NCI-H82 (cell line): ENCODE measurements around the gene FAM50B.
A peak's percentile ranks its signal among the peaks of the same experiment; 100 is the strongest.

Source experiments
- DNase-seq: peaks from one replicate; lab custom pipeline; 2025; lab: John Stamatoyannopoulos, UW

Gene FAM50B

GRCh38 chr6:3871939-3872338 is 22.8 kb downstream of the FAM50B start:
- DNase-seq: no peak

- no peak for DNase-seq
Observed at GRCh38 chr6:3872370-3872854, 23.2 kb downstream of the FAM50B start.

GRCh38 chr6:3873051-3873450 is 23.9 kb downstream of the FAM50B start:
- peak; percentile 28 for DNase-seq

- no peak for DNase-seq
Observed at GRCh38 chr6:3874069-3874468, 24.9 kb downstream of the FAM50B start.

- DNase-seq: no peak
Observed at GRCh38 chr6:3875486-3875885, 26.3 kb downstream of the FAM50B start.

GRCh38 chr6:3876101-3876500 is 26.9 kb downstream of the FAM50B start:
- no peak for DNase-seq

GRCh38 chr6:3876866-3877265 is 27.7 kb downstream of the FAM50B start:
- no peak for DNase-seq

GRCh38 chr6:3878048-3878666 is 29.0 kb downstream of the FAM50B start:
- DNase-seq: no peak

GRCh38 chr6:3879194-3879952 is 30.2 kb downstream of the FAM50B start:
- no peak for DNase-seq

GRCh38 chr6:3881711-3882421 is 32.7 kb downstream of the FAM50B start:
- DNase-seq: no peak

- no peak for DNase-seq
Observed at GRCh38 chr6:3882431-3882830, 33.3 kb downstream of the FAM50B start.

GRCh38 chr6:3882866-3883265 is 33.7 kb downstream of the FAM50B start:
- DNase-seq: no peak

GRCh38 chr6:3884007-3884745 is 35.0 kb downstream of the FAM50B start:
- no peak for DNase-seq

GRCh38 chr6:3885262-3886036 is 36.3 kb downstream of the FAM50B start:
- peak; percentile 67 for DNase-seq

GRCh38 chr6:3887150-3887700 is 38.1 kb downstream of the FAM50B start:
- no peak for DNase-seq

GRCh38 chr6:3888153-3888957 is 39.2 kb downstream of the FAM50B start:
- no peak for DNase-seq

GRCh38 chr6:3890047-3890446 is 40.9 kb downstream of the FAM50B start:
- DNase-seq: no peak

GRCh38 chr6:3891883-3892282 is 42.7 kb downstream of the FAM50B start:
- no peak for DNase-seq

GRCh38 chr6:3892603-3893002 is 43.4 kb downstream of the FAM50B start:
- DNase-seq: no peak

- DNase-seq: no peak
Observed at GRCh38 chr6:3893487-3893886, 44.3 kb downstream of the FAM50B start.
